D721Med (cell line): ENCODE data around the gene CFAP300.

Experiments
- DNase-seq: peaks from one replicate; pipeline ENCODE4 v3.0.0; 2011; ENCODE audit warnings: low spot score; ENCODE audit not compliant: insufficient read length
- FAIRE-seq: peaks from 2 replicates; lab custom pipeline; 2011; peaks lifted over from hg19 to GRCh38; lab: Jason Lieb, UNC
- CTCF ChIP-seq: IDR thresholded peaks from 2 replicates; pipeline ENCODE4 v1.5.1; 2012; ENCODE audit warnings: mild to moderate bottlenecking, control low read depth; ENCODE audit not compliant: insufficient read depth; ENCODE audit errors: missing control alignments

CFAP300 gene

DNA sequence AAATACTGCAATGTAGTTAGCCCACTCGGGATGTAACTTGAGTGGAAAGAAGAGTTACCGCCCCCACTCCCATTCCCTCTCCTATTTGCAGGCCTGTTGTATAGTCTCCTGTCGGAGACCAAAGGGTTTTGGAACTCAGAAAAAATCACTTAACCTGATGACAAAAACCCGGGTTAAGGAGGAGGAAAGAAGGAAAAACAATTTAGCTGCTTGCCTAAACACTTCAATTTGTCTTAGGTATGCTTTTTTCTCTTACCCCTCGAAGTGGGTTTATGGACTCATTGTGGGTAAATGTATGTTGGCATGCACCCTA, 65.2 kb downstream of the CFAP300 start:
- DNase-seq (no peak), FAIRE-seq (no peak)
- no peak for TF ChIP-seq CTCF

DNA sequence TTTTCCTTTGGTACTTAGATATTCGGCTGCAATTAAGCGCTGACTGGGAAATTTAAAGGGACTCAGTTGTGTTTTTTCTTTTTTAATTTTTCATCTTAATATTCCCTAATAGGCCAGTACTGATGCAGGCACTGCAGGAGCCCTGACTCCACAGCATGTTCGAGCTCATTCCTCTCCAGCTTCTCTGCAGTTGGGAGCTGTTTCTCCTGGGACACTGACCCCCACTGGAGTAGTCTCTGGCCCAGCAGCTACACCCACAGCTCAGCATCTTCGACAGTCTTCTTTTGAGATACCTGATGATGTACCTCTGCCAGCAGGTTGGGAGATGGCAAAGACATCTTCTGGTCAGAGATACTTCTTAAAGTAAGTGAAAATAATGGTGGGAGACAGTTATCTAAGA, 66.8 kb downstream of the CFAP300 start:
- no peak for DNase-seq
- FAIRE-seq, result no peak
- TF ChIP-seq CTCF, result no peak

- no peak for TF ChIP-seq CTCF
- no peak for DNase-seq
- no peak for FAIRE-seq
Measured at GRCh38 chr11:102115557-102115956, 68.3 kb downstream of the CFAP300 start.

DNA sequence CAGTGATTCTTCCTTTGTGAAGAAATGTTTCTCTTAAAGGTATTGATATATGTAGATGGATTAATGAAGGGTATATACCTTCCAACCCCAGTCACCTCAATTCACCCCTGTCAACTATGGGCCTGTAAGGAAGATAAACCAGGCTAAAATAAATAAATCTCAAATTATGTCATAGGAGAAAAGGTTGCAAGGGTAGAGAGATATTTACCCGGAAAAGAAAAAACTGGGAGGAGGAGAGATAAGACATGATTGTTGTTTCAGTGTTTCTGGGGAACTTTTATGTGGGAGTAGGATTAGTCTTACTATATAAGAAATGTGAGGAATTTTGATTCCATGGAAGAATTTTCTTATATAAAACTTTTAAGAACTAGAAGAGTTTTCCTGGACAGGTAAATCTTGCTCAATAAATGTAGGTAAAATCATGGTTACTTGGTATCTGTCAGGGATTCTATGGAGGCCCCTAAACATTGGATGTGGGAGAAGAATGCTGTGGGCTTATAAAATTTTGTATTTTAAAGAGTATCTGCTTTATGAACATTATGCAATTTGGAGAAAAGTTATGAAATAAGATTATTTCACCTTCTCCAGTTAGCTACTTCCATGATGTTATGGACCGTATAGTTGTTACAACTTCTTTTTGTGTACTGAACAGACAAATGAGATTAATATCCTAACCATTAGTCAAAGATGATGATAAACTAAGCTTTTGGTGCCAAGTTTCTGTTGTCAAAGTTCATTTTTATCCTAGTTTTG, 69.4 kb downstream of the CFAP300 start:
- DNase-seq (no peak), FAIRE-seq (no peak)
- TF ChIP-seq CTCF, result no peak

DNA sequence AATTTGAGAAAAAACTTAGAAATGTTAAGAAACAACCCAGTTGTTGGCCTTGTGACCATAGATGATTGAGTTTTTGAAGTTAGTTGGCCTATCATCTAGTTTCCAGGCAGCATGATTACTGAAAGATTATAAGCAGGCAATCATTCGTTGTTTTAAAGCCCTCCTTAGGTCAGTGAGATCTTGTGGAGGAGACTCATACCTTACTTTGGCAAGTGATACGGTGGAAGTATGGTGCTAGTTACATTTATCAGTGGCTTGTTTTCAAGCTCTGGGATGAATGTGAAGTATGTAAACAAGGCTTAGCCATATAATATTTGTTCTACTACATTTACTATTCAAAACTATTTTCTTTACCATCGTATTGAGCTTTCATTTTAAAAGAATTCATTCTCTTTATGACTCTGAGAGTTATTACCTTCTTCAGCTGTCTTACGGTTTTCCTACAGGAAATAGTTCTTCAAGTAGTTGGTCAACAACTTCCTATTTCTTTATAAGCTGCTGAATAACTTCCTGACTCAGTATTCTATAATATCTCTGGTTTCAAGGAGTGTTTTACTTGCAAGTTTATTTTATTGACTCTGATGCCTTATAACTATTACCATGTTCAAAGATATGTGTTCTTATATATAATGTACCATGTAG, 70.4 kb downstream of the CFAP300 start:
- DNase-seq, result no peak
- no peak for TF ChIP-seq CTCF
- FAIRE-seq, result no peak

DNA sequence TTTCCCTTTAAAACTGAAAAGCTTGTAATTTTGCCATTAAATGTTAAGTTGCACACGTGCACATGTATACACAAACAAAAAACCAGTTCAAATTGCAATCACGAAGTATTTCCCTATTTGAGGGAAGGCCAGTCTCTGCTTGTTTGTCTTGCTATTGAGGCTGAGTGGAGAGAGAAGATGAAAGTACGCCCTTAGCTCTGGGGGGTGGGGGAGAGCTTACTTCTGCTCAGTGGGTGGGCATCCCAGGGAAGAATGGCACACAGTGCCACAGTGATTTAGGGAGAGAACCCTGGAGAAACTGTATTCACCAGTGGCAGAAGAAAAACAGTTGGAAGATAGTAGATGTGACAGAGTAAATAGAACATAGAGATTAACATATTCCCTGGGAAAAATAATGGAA, 71.7 kb downstream of the CFAP300 start:
- TF ChIP-seq CTCF, result no peak
- DNase-seq (no peak), FAIRE-seq (no peak)

DNA sequence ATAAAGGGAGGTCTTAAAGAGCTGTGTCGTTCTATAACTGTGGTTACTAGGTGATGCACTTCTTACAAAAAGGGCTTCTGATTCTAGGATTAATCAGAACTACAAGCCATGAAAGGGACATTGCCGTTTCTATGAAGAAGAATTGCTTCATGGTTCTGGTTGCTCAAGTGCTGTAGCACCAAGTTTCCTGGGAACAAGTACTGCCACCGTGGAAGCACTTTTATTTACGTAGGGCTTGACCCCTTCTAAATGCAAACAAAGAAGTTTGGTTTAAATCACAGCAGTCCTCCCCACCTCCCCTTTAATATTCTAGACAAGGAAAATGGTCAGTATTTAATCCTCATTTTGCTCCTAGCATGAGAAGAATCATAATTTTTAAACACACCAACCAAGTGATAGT, 72.8 kb downstream of the CFAP300 start:
- DNase-seq (no peak), FAIRE-seq (no peak)
- TF ChIP-seq CTCF, result no peak
